ENCODE results near the gene KLK13.

DNA sequence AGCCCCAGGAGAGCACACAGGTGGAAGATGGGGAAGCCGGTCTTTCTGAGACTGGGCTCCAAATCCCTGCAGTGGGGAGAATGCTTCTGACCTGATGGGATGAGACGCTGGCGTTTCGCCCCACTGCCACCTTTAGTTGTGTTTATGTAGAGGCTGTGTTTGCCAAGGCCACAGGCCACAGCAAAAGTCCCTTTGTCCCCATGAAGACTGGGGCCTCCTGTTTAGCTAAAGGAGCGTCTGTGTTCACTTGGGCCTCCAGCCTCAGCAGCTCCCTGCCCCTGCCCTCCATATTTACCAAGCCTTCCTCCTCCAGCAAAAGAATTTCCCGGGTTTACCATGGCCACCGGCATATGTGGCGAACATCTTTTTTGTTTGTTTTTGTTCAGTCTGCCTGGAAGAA lies 28.2 kb upstream of the KLK13 start:
- TF ChIP-seq, protein P1, sequence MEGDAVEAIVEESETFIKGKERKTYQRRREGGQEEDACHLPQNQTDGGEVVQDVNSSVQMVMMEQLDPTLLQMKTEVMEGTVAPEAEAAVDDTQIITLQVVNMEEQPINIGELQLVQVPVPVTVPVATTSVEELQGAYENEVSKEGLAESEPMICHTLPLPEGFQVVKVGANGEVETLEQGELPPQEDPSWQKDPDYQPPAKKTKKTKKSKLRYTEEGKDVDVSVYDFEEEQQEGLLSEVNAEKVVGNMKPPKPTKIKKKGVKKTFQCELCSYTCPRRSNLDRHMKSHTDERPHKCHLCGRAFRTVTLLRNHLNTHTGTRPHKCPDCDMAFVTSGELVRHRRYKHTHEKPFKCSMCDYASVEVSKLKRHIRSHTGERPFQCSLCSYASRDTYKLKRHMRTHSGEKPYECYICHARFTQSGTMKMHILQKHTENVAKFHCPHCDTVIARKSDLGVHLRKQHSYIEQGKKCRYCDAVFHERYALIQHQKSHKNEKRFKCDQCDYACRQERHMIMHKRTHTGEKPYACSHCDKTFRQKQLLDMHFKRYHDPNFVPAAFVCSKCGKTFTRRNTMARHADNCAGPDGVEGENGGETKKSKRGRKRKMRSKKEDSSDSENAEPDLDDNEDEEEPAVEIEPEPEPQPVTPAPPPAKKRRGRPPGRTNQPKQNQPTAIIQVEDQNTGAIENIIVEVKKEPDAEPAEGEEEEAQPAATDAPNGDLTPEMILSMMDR (IDR thresholded peaks at IDR 0.05 in 8 of 11, conservative IDR thresholded peaks at IDR 0.05 in 3 of 11): no peak
- TF ChIP-seq POLR2AphosphoS5 (IDR thresholded peaks at IDR 0.05) (no peak), POLR2A (IDR thresholded peaks at IDR 0.05) (no peak)
